Measurements from ENCODE around the gene TMEM50B.
"Not testable (repeated sequence)": the region's sequence is repeated elsewhere in the genome, so short reads cannot be mapped to it uniquely, and the experiment has no call there.

DNA sequence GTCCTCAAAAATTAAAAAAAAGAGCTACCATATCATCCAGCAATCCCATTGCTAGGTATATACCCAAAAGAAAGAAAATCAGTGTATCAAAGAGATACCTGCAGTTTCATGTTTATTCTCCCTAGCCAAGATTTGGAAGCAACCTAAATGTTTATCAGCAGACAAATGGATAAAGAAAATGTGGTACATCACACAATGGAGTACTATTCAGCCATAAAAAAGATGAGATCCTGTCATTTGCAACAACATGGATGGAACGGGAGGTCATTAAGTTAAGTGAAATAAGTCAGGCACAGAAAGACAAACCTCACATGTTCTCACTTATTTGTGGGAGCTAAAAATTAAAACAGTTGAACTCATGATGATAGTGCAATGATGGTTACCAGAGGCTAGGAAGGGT, 27.2 kb upstream of the TMEM50B start:
- TF ChIP-seq, protein P1, sequence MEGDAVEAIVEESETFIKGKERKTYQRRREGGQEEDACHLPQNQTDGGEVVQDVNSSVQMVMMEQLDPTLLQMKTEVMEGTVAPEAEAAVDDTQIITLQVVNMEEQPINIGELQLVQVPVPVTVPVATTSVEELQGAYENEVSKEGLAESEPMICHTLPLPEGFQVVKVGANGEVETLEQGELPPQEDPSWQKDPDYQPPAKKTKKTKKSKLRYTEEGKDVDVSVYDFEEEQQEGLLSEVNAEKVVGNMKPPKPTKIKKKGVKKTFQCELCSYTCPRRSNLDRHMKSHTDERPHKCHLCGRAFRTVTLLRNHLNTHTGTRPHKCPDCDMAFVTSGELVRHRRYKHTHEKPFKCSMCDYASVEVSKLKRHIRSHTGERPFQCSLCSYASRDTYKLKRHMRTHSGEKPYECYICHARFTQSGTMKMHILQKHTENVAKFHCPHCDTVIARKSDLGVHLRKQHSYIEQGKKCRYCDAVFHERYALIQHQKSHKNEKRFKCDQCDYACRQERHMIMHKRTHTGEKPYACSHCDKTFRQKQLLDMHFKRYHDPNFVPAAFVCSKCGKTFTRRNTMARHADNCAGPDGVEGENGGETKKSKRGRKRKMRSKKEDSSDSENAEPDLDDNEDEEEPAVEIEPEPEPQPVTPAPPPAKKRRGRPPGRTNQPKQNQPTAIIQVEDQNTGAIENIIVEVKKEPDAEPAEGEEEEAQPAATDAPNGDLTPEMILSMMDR (conservative IDR thresholded peaks at IDR 0.05), result not testable (repeated sequence)
- not testable (repeated sequence) for TF ChIP-seq ZFX (IDR thresholded peaks at IDR 0.05)
